Measurements from ENCODE around the gene CPNE5.

CPNE5 gene

DNA sequence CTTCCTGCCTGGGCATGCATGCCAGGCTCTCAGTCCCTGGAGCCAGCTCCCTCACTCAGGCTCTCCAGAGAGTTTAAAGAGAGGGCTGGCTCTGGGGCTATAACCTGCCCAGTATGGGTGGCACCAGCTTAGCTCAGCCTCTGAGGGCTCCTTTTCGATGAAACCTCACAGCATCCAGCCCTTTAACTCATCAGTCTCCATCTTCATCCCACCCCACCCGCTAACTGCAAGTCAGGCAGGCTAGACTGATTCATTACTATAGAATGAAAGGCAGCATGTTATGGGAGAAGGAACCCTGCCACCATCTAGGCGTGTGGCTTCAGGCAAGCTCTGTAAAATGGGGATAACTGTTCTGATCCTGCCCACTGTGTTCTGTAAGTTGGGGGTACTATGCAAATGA is 88.2 kb downstream of the CPNE5 start:
- H3K9me3 ChIP-seq (ENCODE audit: insufficient read depth, low read depth, low read length), result no peaks in the 10 kb centered on the region; the same call in 1 of the 2 replicates
- H3K27me3 ChIP-seq (ENCODE audit: insufficient read depth, low read length), result no peaks in the 10 kb centered on the region
- H3K4me1 ChIP-seq (ENCODE audit: insufficient read depth, low read length), result no peaks in the 10 kb centered on the region
- 95% methylated on average over 3 of the region's 3 CpGs for WGBS
- no peak overlapping the region for H3K9ac ChIP-seq (ENCODE audit: low read depth, low read length)
- no peak overlapping the region for H3K27ac ChIP-seq (ENCODE audit: low read depth, low read length)
- H3K36me3 ChIP-seq (ENCODE audit: insufficient read depth, low read length), result no peaks in the 10 kb centered on the region
- no peak overlapping the region for H3K4me3 ChIP-seq (ENCODE audit: low read length)

DNA sequence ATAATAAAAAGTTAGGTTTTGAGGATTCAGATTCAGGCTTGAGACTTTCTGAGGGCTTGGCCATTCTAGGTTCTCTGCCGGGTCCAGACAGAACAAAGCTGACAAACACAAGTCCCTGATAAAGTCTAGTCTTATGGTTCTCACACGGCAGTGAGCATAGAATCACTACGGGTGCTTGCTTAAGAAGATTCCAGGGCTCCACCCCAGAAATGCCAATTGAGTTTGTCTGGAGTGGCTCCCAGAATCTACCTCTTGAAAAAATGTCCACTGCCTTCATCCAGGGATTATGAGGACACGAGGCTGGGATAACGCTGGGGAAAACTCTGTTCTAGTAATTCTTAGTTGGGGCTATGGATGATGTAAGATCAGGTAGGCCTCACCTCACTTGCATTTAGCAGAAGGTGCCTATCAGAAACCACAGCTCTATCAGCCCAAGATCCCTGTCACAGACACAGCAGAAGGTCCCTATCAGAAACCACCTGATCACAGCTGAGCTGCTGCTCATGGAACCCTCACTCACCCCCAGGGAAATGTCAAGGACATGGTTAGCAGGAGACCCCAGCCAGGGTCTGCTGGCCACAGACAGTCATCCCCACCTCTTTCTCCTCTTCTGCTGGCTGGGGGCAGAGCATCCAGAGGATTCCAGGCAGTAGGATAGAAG is 89.3 kb downstream of the CPNE5 start:
- Histone ChIP-seq H3K36me3 (ENCODE audit: insufficient read depth, low read length) (no peaks in the 10 kb centered on the region), H3K4me3 (ENCODE audit: low read length) (no peak overlapping the region), H3K27ac (ENCODE audit: low read depth, low read length) (no peak overlapping the region), H3K4me1 (ENCODE audit: insufficient read depth, low read length) (no peaks in the 10 kb centered on the region), H3K27me3 (ENCODE audit: insufficient read depth, low read length) (no peaks in the 10 kb centered on the region), H3K9me3 (ENCODE audit: insufficient read depth, low read depth, low read length) (no peaks in the 10 kb centered on the region; the same call in 1 of the 2 replicates), H3K9ac (ENCODE audit: low read depth, low read length) (no peak overlapping the region)
- 92% methylated on average over 5 of the region's 5 CpGs for WGBS

DNA sequence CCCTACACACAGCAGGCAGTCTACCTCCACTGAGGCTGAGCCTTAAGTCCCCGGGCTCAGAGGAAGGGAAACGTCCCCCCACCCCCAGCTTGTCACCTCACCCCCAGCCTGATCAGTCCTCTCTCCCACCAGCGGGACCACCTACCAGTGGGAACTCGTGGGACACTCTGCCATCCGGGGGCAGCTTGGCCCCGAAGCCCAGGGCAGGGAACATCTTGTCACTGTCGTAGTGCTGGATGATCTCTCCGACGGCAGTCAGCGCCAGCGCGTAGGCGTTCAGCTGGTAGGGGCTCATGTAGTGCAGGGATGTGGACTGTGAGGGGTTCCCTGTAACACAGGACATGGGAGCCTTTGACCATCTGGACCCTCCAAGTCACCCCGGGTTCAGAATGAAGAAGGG is 93.0 kb downstream of the CPNE5 start:
- Histone ChIP-seq H3K4me3 (ENCODE audit: low read length) (no peak overlapping the region), H3K9me3 (ENCODE audit: insufficient read depth, low read depth, low read length) (no peaks in the 10 kb centered on the region; the same call in 1 of the 2 replicates), H3K36me3 (ENCODE audit: insufficient read depth, low read length) (no peaks in the 10 kb centered on the region), H3K27ac (ENCODE audit: low read depth, low read length) (no peak overlapping the region), H3K9ac (ENCODE audit: low read depth, low read length) (no peak overlapping the region), H3K4me1 (ENCODE audit: insufficient read depth, low read length) (no peaks in the 10 kb centered on the region; the same call in 1 of the 2 replicates), H3K27me3 (ENCODE audit: insufficient read depth, low read length) (no peaks in the 10 kb centered on the region)
- 89% methylated on average over 14 of the region's 14 CpGs for WGBS

DNA sequence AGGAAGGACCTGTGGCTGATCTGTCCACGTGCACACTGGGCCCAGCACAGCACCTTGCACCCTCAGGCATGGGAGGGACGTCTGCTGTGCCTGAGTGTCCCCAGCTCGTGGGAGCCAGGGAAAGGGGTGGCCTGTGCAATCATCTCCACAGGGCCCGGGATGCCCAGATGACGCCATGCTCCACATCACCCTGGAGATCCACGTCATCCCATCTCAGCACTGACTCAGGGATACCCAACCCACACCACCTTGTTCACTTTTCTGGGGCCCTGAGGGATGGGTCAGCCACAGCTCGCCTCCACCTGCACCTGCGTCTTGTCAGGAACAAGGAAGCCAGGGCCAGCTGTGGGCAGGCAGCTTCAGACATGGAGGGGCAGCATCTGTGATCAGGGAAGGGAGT is 93.4 kb downstream of the CPNE5 start:
- Histone ChIP-seq H3K9me3 (ENCODE audit: insufficient read depth, low read depth, low read length) (no peaks in the 10 kb centered on the region; the same call in 1 of the 2 replicates), H3K9ac (ENCODE audit: low read depth, low read length) (no peak overlapping the region), H3K36me3 (ENCODE audit: insufficient read depth, low read length) (no peaks in the 10 kb centered on the region), H3K27ac (ENCODE audit: low read depth, low read length) (no peak overlapping the region), H3K4me3 (ENCODE audit: low read length) (no peak overlapping the region), H3K27me3 (ENCODE audit: insufficient read depth, low read length) (no peaks in the 10 kb centered on the region), H3K4me1 (ENCODE audit: insufficient read depth, low read length) (no peaks in the 10 kb centered on the region; the same call in 1 of the 2 replicates)
- WGBS, result 79% methylated on average over 8 of the region's 8 CpGs

DNA sequence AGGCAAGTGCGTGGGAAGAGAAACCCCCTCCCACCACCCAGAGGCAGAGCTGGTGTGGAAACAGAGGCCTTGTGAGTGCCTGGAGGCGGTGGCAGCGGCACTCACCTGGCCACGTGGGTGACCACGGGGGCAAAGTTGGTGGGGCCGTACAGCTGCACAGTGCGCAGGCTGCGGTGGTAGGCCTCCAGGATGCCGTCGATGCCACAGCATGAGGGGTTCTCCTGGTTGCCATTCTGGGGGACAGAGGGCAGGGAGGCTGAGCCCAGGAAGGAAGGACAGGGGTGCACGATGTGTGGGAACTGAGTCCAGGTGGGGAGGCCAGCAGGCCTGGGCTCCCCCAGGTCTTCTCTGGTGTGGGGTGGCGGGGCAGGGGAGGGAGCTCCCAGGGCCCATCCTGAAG is 94.0 kb downstream of the CPNE5 start:
- Histone ChIP-seq H3K27me3 (ENCODE audit: insufficient read depth, low read length) (no peaks in the 10 kb centered on the region), H3K36me3 (ENCODE audit: insufficient read depth, low read length) (no peaks in the 10 kb centered on the region)
- WGBS, result 95% methylated on average over 12 of the region's 12 CpGs

DNA sequence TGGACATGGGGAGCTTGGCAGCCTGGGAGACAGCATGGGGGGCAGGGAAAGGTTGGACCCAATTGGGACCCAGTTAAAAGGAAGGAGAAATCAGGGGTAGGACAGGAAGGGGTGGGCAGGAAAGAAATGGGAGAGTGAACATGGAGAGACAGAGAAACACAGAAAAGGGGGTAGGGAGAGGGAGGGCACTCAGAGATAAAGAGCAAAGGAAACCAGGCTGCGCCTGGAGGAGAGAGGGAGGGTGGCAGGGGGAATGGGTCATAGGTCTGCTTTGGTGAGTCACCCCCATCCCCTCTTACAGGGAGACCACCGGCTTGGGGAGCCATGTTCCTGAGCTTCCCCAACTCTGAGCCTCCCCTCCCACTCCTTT is 95.0 kb downstream of the CPNE5 start:
- no peaks in the 10 kb centered on the region for H3K27me3 ChIP-seq (ENCODE audit: insufficient read depth, low read length)
- no peaks in the 10 kb centered on the region; the same call in 1 of the 2 replicates for H3K9me3 ChIP-seq (ENCODE audit: insufficient read depth, low read depth, low read length)
- H3K9ac ChIP-seq (ENCODE audit: low read depth, low read length), result no peak overlapping the region
- H3K4me1 ChIP-seq (ENCODE audit: insufficient read depth, low read length), result no peaks in the 10 kb centered on the region; the same call in 1 of the 2 replicates
- H3K36me3 ChIP-seq (ENCODE audit: insufficient read depth, low read length), result no peaks in the 10 kb centered on the region
- no peak overlapping the region for H3K4me3 ChIP-seq (ENCODE audit: low read length)
- WGBS, result 100% methylated on average over 1 of the region's 2 CpGs
- H3K27ac ChIP-seq (ENCODE audit: low read depth, low read length), result no peak overlapping the region

More for the DNA sequence above, 94.0 kb downstream of the CPNE5 start:
- Histone ChIP-seq H3K27ac (ENCODE audit: low read depth, low read length) (no peak overlapping the region), H3K9ac (ENCODE audit: low read depth, low read length) (no peak overlapping the region), H3K4me1 (ENCODE audit: insufficient read depth, low read length) (no peaks in the 10 kb centered on the region; the same call in 1 of the 2 replicates), H3K9me3 (ENCODE audit: insufficient read depth, low read depth, low read length) (no peaks in the 10 kb centered on the region; the same call in 1 of the 2 replicates), H3K4me3 (ENCODE audit: low read length) (no peak overlapping the region)

DNA sequence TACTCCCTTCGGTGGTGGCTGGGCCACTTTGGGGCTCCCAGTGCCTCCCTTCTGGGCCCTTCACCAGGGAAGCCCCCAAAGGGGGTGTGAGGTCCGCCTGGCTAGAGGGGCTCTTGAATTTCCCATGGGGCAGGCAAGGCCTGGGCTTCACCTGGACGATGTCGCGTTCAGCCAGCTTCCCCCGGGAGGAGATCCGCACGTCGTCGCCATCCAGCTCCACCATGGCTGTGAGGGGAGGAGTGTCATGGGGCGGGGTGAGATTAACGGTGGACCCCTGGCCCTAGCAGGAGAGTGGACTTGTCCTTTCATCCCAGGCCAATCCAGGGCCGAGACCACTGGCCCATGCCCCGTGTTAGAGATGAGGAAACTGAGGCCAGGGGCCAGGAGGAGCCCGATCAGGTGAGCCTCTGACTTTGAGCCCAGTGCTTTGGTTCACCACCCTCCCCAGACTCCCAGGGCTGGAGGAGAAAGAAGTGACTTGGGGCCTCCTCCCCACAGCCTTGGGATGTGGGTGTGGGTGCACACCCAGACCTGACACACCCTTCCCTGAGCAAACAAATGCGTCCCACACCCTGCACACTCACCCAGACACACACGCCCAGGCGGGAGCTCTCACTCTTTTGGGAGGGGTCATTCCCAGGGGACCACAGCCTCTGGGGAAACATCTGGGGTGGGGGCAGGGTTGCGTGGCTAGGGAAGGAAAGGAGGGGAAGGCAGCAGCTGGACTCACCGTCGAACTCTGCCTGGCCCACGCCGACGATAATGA is 95.5 kb downstream of the CPNE5 start:
- no peaks in the 10 kb centered on the region; the same call in 1 of the 2 replicates for H3K9me3 ChIP-seq (ENCODE audit: insufficient read depth, low read depth, low read length)
- H3K9ac ChIP-seq (ENCODE audit: low read depth, low read length), result no peak overlapping the region
- no peak overlapping the region for H3K27ac ChIP-seq (ENCODE audit: low read depth, low read length)
- WGBS, result 90% methylated on average over 24 of the region's 24 CpGs
- no peak overlapping the region for H3K4me3 ChIP-seq (ENCODE audit: low read length)
- no peaks in the 10 kb centered on the region; the same call in 1 of the 2 replicates for H3K4me1 ChIP-seq (ENCODE audit: insufficient read depth, low read length)
- no peaks in the 10 kb centered on the region for H3K36me3 ChIP-seq (ENCODE audit: insufficient read depth, low read length)
- H3K27me3 ChIP-seq (ENCODE audit: insufficient read depth, low read length), result no peaks in the 10 kb centered on the region

DNA sequence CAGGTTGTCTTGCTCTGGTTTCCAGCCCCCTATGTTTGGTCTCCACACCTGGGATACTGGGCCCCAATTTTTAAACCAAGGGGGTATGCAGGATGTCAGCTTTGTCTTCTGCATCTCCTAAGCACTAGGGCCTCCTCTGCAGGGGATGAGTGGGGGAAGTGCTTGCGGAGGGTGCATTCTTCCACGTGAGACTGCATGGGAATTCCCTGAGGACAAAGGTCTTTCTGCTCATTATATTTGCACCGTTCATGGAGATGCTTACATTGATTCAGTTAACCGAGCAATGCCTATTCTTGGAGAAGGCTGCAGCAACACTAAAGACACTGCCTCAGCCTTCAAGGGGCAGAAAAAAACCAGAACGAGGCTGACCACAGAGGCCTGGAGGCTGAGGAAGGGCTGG is 96.2 kb downstream of the CPNE5 start:
- WGBS, result 72% methylated on average over 5 of the region's 5 CpGs

DNA sequence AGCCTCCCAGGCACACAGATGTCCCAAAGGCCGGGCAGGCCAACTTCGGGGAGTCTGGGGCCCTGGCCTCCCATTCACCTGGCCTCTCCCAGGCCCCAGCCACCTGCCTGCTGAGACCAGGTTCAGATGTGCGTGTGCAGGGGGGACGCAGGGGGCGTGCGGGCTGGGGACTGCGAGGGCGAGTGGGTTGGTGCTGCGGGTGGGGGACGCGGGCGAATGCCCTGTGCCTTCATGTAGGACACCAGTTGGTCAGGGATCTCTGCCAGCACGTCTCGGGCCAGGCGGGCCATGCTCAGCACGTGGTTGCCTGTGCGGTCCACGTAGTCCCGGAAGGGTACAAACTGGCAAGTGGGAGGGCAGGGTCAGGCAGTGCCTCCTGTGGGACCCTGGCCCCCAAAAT is 97.1 kb downstream of the CPNE5 start:
- no peak overlapping the region for H3K27ac ChIP-seq (ENCODE audit: low read depth, low read length)
- H3K36me3 ChIP-seq (ENCODE audit: insufficient read depth, low read length), result no peaks in the 10 kb centered on the region
- WGBS, result 95% methylated on average over 19 of the region's 19 CpGs
- H3K27me3 ChIP-seq (ENCODE audit: insufficient read depth, low read length), result no peaks in the 10 kb centered on the region
- H3K9ac ChIP-seq (ENCODE audit: low read depth, low read length), result no peak overlapping the region
- no peak overlapping the region for H3K4me3 ChIP-seq (ENCODE audit: low read length)
- H3K9me3 ChIP-seq (ENCODE audit: insufficient read depth, low read depth, low read length), result no peaks in the 10 kb centered on the region
- H3K4me1 ChIP-seq (ENCODE audit: insufficient read depth, low read length), result no peaks in the 10 kb centered on the region; the same call in 1 of the 2 replicates

More for the DNA sequence above, 96.2 kb downstream of the CPNE5 start:
- Histone ChIP-seq H3K27me3 (ENCODE audit: insufficient read depth, low read length) (no peaks in the 10 kb centered on the region), H3K4me3 (ENCODE audit: low read length) (no peak overlapping the region), H3K36me3 (ENCODE audit: insufficient read depth, low read length) (no peaks in the 10 kb centered on the region), H3K4me1 (ENCODE audit: insufficient read depth, low read length) (no peaks in the 10 kb centered on the region; the same call in 1 of the 2 replicates), H3K9ac (ENCODE audit: low read depth, low read length) (no peak overlapping the region), H3K27ac (ENCODE audit: low read depth, low read length) (no peak overlapping the region), H3K9me3 (ENCODE audit: insufficient read depth, low read depth, low read length) (no peaks in the 10 kb centered on the region)

DNA sequence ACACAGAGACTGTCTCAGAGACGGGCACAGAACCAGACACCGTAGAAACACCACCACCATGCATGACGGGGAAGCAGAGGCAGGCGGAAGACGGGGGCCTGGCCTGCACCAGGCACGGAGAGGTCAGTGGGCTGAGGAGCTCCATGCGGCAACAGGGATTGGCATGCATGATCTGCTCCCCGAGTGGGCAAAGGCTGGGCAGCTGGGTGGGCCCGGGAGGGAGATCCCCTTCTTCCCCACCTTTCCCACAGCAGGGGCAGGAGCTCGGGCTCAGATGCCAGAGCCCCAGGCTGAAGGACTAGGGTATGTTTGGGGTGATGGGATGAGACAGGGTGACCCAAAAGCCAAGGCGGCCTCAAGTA is 98.4 kb downstream of the CPNE5 start:
- H3K36me3 ChIP-seq (ENCODE audit: insufficient read depth, low read length), result no peaks in the 10 kb centered on the region
- H3K9me3 ChIP-seq (ENCODE audit: insufficient read depth, low read depth, low read length), result no peaks in the 10 kb centered on the region
- no peaks in the 10 kb centered on the region; the same call in 1 of the 2 replicates for H3K4me1 ChIP-seq (ENCODE audit: insufficient read depth, low read length)
- H3K4me3 ChIP-seq (ENCODE audit: low read length), result no peak overlapping the region
- H3K27ac ChIP-seq (ENCODE audit: low read depth, low read length), result no peak overlapping the region
- H3K9ac ChIP-seq (ENCODE audit: low read depth, low read length), result no peak overlapping the region
- H3K27me3 ChIP-seq (ENCODE audit: insufficient read depth, low read length), result no peaks in the 10 kb centered on the region
- 93% methylated on average over 11 of the region's 11 CpGs for WGBS

DNA sequence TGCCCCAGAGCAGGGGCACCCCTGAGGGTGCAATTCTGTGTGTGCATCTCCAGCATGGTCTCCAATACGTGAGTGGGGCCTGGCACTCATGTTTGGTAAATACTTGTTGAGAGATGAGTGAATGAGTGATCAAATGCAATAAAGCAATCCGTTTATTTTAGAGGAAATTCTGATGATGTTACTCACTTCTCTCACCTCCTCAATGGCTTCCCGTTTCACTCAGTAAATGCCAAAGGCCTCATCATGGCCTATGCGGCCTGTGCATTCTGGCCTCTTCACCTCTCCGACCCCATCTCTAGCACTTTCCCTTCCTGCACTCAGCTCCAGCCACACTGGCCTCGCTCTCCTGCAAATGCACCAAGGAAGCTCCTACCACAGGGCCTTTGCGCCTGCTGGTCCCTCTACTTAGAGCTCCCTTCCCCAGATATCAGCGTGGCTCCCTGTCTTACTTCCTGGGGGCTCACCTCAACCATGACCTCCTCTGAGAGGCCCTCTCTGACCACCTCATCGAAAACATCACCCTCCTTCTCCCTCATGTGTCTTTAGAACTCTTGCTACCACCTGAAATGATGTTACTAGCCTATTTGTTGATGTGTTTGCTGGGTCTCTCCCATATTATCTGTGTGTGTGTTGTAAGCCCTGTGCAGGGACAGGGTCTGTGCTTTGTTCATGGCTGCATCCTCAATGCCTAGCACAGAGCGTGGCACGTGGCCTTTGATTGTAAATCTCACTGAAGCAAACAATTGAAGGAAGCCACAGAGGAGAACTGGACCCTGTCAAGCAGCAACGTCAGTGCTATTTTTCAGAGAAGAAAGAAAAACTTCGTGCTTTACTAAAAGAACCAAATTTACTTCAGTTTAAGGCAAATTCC is 99.1 kb downstream of the CPNE5 start:
- H3K27me3 ChIP-seq (ENCODE audit: insufficient read depth, low read length), result no peaks in the 10 kb centered on the region
- WGBS, result 91% methylated on average over 13 of the region's 13 CpGs
- no peak overlapping the region for H3K27ac ChIP-seq (ENCODE audit: low read depth, low read length)
- no peaks in the 10 kb centered on the region for H3K36me3 ChIP-seq (ENCODE audit: insufficient read depth, low read length)
- H3K4me3 ChIP-seq (ENCODE audit: low read length), result no peak overlapping the region
- no peaks in the 10 kb centered on the region; the same call in 1 of the 2 replicates for H3K4me1 ChIP-seq (ENCODE audit: insufficient read depth, low read length)
- no peaks in the 10 kb centered on the region for H3K9me3 ChIP-seq (ENCODE audit: insufficient read depth, low read depth, low read length)
- no peak overlapping the region for H3K9ac ChIP-seq (ENCODE audit: low read depth, low read length)
